OCI-LY7 (cell line): ENCODE measurements around the gene ZNF304. TPM values are rescaled to one million over a fixed set of nuclear protein-coding genes. Genes with fewer than 3 reads are reported as not detected.

Source experiments
- Bru-seq: library from RNA; stranded (reverse); fragments of 400-500 nt; gene quantifications from one replicate; lab custom pipeline; 2021; lab: Mats Ljungman, UMichigan
- BruChase-seq, 2 experiments: library from RNA; stranded (reverse); fragments of 400-500 nt; gene quantifications; one replicate each; lab custom pipeline; 2021; lab: Mats Ljungman, UMichigan
- BruUV-seq: library from RNA; stranded (reverse); fragments of 400-500 nt; replicated peaks from 2 replicates; lab custom pipeline; 2021; lab: Mats Ljungman, UMichigan
- CTCF ChIA-PET: fragments of 300-600 bp; sonication (Branson Sonifier 250); formaldehyde crosslinking; loops from one replicate; lab custom pipeline; 2022; ENCODE audit warnings: antibody characterized with exemption; ENCODE audit not compliant: unreplicated experiment; lab: Charles Lee
- POLR2A ChIA-PET: fragments of 300-600 bp; sonication (Branson Sonifier 250); formaldehyde crosslinking; loops from one replicate; lab custom pipeline; 2022; ENCODE audit warnings: antibody characterized with exemption; lab: Charles Lee
- DNase-seq: peaks from one replicate; pipeline ENCODE4 v3.0.0-alpha.2; 2015; ENCODE audit warnings: low spot score
- H2AFZ ChIP-seq: fragments of 200-600 bp; sonication (generic), shearing (Covaris generic); 2 replicates; pipeline ENCODE4 v1.6.1; 2014; ENCODE audit warnings: mild to moderate bottlenecking, antibody characterized with exemption, low read length, moderate library complexity
- H3K27ac ChIP-seq: fragments of 200-600 bp; sonication (generic); 2 replicates; pipeline ENCODE4 v1.5.1; 2014; ENCODE audit warnings: mixed run types, low read depth, mild to moderate bottlenecking, moderate library complexity, low read length, inconsistent platforms; ENCODE audit not compliant: poor library complexity, severe bottlenecking
- H3K36me3 ChIP-seq: fragments of 200-600 bp; sonication (generic); 2 replicates; pipeline ENCODE4 v1.6.1; 2014; ENCODE audit warnings: mild to moderate bottlenecking, antibody characterized with exemption, low read length, moderate library complexity, mixed read lengths; ENCODE audit not compliant: insufficient read depth
- H3K4me1 ChIP-seq: fragments of 200-600 bp; sonication (generic); 2 replicates; pipeline ENCODE4 v1.5.1; 2014; ENCODE audit warnings: mild to moderate bottlenecking, low read length; ENCODE audit not compliant: insufficient read depth, poor library complexity, severe bottlenecking
- H3K4me2 ChIP-seq: fragments of 200-600 bp; sonication (generic); 2 replicates; pipeline ENCODE4 v1.6.1; 2014; ENCODE audit warnings: mild to moderate bottlenecking, low read length
- H3K4me3 ChIP-seq: fragments of 200-600 bp; sonication (generic); 2 replicates; pipeline ENCODE4 v1.5.1; 2014; ENCODE audit warnings: mild to moderate bottlenecking, low read depth, low read length; ENCODE audit not compliant: poor library complexity, severe bottlenecking
- H3K79me2 ChIP-seq: fragments of 200-600 bp; sonication (generic); 2 replicates; pipeline ENCODE4 v1.6.1; 2016; ENCODE audit warnings: low read depth, mild to moderate bottlenecking, low read length, moderate library complexity, mixed read lengths; ENCODE audit not compliant: insufficient read depth
- H3K9me2 ChIP-seq: fragments of 200-600 bp; sonication (generic); 2 replicates; pipeline ENCODE4 v1.6.1; 2016; ENCODE audit warnings: mild to moderate bottlenecking, low read length, mixed read lengths; ENCODE audit not compliant: insufficient read depth
- H3K9me3 ChIP-seq: fragments of 200-600 bp; sonication (generic); 2 replicates; pipeline ENCODE4 v1.6.1; 2014; ENCODE audit warnings: mild to moderate bottlenecking, mixed run types, low read length, mixed read lengths
- H4K20me1 ChIP-seq: fragments of 200-600 bp; sonication (generic); 2 replicates; pipeline ENCODE4 v1.6.1; 2014; ENCODE audit warnings: mild to moderate bottlenecking, antibody characterized with exemption, low read length, moderate library complexity, mixed read lengths; ENCODE audit not compliant: insufficient read depth
- EZH2phosphoT487 ChIP-seq: fragments of 200-600 bp; sonication (generic); IDR thresholded peaks from 2 replicates; pipeline ENCODE4 v1.6.1; 2018; ENCODE audit warnings: low read depth, borderline replicate concordance, mild to moderate bottlenecking, mixed run types, antibody characterized with exemption, low read length, moderate library complexity, mixed read lengths
- intact Hi-C: fragments of 100-400 bp; cut with micrococcal nuclease; formaldehyde crosslinking; loops from one replicate; pipeline ENCODE4 v1.10.0; 2022; ENCODE audit not compliant: unreplicated experiment
- long read RNA-seq: library from polyadenylated mRNA; stranded (forward); transcript quantifications from one replicate; pipeline ENCODE4 v2.0.0, GENCODE V29; 2022
- total RNA-seq, 2 experiments: library from RNA; depleted of rRNA in 1 of 2; stranded (reverse); fragments of >200 nt in 1 of 2; shearing (Covaris generic) in 1 of 2; gene quantifications; 2 replicates each; pipeline ENCODE4 v1.2.3, GENCODE V29; 2014 to 2022
- TF ChIP-seq, protein P1 (sequence below): fragments of 200-600 bp; sonication (generic); conservative IDR thresholded peaks from 2 replicates; pipeline ENCODE4 v1.5.1; 2014; ENCODE audit warnings: mild to moderate bottlenecking, antibody characterized with exemption, low read length, moderate library complexity, mixed read lengths

ZNF304 gene
- 5.0 and 6.8 TPM in 2 replicates for total RNA-seq (2014; rRNA removed; shearing (Covaris generic))
- 5.8 and 6.8 TPM in 2 replicates for total RNA-seq (2022)
- percentile 67 among the genes with signal in this experiment for Bru-seq, nascent RNA
- percentile 60 among the genes with signal in this experiment for BruChase-seq, experiment 1, labeled RNA remaining after a 6-hour chase
- percentile 73 among the genes with signal in this experiment for BruChase-seq, experiment 2, labeled RNA remaining after a 2-hour chase
- long read RNA-seq, full-length matches to known transcripts, result 5 of 10 reads
- long read RNA-seq, partial matches to known transcripts, result 0 of 10 reads
- long read RNA-seq, other reads (novel, unspliced or antisense), result 5 of 10 reads

DNA sequence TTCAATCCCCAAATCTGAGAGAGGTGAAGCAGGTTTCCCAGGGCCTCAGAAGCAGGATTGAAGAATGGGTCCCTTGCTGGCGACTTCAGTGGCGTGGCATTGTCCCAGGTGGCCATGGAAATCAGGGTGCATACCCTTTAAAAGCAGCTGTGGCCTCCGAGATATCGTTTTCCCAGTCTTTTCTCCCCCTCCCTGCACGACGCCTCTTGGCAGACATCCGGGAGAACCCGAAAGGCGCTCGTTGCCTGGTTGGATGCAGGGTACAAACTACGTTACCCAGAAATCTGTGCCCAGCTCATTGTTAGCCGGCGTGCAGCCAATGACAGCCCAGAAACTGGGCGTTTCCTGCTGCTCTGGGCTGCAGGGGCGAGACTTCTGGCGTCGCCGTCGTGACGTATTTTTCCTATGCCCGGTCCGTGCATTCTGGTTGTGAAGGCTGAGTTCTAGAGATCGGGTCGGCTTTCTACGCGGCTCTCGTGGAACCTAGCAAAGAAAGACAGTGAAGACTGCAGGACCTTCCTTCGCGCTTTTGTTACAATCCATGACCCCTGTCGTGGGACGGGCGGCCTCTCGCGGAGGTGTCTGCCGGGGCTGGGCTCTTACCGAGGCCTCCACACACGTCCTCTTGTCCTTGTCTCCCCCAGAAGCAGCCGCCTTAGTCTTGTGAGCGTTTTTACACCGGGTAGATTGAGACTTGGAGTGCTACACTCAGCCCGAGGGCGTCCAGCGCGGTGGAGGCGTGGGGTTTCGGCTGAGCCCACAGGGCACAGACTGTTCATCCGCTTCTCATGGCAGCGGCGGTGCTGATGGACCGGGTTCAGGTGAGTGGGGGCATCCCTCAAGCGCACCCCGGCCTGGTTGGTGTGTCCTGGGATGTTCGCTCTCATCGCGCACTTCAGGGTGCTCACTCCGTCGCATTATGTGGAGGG lies at the start of gene ZNF304:
TSS of gene ZNF304 (plus strand) at position 395 of the 929 bp plus-strand sequence. CDS start at position 789, 394 bp downstream.
- Histone ChIP-seq H3K9me3 (peaks cover 6% of the 10 kb centered on the region; the same call in 1 of the 2 replicates), H3K9me2 (no peaks in the 10 kb centered on the region), H3K4me2 (peak within 1 kb of the TSS; percentile 94), H3K36me3 (peaks cover 14% of the 10 kb centered on the region; the same call in 1 of the 2 replicates), H4K20me1 (no peaks in the 10 kb centered on the region), H3K4me1 (peaks cover 14% of the 10 kb centered on the region), H3K4me3 (peak within 1 kb of the TSS; percentile 98), H3K27ac (no peak within 1 kb of the TSS), H3K79me2 (peaks cover 16% of the 10 kb centered on the region; the same call in 1 of the 2 replicates), H2AFZ (peak within 1 kb of the TSS; percentile 90)
- peak; percentile 93 for DNase-seq
- intact Hi-C loops, result loop anchor here (1.0 kb wide), 1 partner anchor 71 kb away; the partner anchor contains the start of gene ZNF460
- TSS peak; percentile 71 for BruUV-seq
- ChIA-PET POLR2A (interaction anchor here (0.6 to 1.5 kb wide), 3 partner anchors 12 to 411 kb away, joined by 3 to 7 read pairs (median 3); partner anchors contain the start of gene ZNF548), CTCF (no interaction called here)
- TF ChIP-seq EZH2phosphoT487, result no peak
- TF ChIP-seq, protein P1, sequence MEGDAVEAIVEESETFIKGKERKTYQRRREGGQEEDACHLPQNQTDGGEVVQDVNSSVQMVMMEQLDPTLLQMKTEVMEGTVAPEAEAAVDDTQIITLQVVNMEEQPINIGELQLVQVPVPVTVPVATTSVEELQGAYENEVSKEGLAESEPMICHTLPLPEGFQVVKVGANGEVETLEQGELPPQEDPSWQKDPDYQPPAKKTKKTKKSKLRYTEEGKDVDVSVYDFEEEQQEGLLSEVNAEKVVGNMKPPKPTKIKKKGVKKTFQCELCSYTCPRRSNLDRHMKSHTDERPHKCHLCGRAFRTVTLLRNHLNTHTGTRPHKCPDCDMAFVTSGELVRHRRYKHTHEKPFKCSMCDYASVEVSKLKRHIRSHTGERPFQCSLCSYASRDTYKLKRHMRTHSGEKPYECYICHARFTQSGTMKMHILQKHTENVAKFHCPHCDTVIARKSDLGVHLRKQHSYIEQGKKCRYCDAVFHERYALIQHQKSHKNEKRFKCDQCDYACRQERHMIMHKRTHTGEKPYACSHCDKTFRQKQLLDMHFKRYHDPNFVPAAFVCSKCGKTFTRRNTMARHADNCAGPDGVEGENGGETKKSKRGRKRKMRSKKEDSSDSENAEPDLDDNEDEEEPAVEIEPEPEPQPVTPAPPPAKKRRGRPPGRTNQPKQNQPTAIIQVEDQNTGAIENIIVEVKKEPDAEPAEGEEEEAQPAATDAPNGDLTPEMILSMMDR, result no peak

- no peaks in the 10 kb centered on the region for H3K4me1 ChIP-seq
- H4K20me1 ChIP-seq, result peaks cover 8% of the 10 kb centered on the region; the same call in 1 of the 2 replicates
- H2AFZ ChIP-seq, result no peak overlapping the region
- POLR2A ChIA-PET, result interaction anchor here (0.6 kb wide), 1 partner anchor 15 kb away, joined by 4 read pairs; no protein-coding TSS in a partner anchor
- TF ChIP-seq, protein P1, result no peak
- no peak for TF ChIP-seq EZH2phosphoT487
- no peak overlapping the region for H3K4me3 ChIP-seq
- H3K4me2 ChIP-seq, result no peak overlapping the region
- no peaks in the 10 kb centered on the region for H3K9me2 ChIP-seq
- intact Hi-C loops, result no loop called here
- H3K27ac ChIP-seq, result no peak overlapping the region
- peaks cover 42% of the 10 kb centered on the region for H3K79me2 ChIP-seq
- peaks cover 7% of the 10 kb centered on the region; the same call in 1 of the 2 replicates for H3K9me3 ChIP-seq
- no peak for DNase-seq
- CTCF ChIA-PET, result no interaction called here
- BruUV-seq, result no TSS peak
- H3K36me3 ChIP-seq, result peaks cover 71% of the 10 kb centered on the region
These were observed 49.0 kb upstream of the ZNF304 start for GRCh38 chr19:57302020-57302465.
